ENCODE measurements around the gene SRL.

The SRL gene

DNA sequence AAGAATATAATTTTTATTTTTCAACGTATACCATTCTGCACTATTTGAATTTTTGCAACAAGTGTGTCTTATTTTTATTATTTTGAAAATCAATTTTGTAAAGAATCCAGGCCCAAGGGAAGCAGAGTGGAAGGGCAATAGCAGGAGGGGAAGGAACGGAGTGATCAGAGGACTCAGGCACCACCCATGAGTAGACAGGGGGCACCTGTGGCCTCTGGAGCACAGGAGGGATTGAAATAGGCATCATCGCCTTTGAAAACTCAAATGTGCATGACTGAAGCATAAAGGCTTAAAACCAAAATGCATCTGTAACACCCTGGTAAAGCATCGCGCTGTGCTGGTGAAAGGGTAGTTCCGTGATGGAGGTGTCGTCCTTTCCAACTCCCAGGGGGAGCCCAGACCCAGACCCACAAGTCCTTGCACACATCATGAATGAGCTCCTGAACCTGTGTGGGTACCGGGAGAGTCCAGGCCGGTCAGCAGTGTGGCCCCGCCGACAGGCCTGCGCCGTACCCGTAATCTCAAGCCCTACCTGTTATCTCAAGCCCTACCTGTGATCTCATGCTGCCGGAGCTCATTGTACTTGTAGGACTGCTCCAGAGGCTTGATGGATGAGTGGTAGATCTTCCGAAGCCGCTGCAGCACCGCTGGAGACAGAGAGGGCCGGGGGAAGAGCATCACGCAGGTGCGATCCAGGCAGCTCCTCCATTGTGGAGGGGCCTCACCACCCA is 39.1 kb downstream of the SRL start:
- no peak for DNase-seq (ENCODE audit: low read depth)

DNA sequence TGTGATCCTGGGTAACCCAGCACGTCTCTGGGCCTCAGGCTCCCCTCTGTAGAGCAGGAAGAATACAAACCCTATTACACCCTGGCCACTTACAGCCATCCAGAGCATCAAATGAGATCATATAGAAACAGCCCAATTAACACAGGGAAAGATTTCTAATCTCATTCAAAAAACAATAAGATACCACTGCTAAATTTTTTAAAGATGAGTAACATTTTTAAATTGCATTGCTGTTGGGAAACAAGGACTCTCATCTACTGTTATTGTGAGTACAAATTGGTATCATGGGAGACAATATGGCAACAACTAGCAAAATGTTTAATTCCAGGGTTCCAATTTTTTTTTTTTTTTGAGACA is 41.1 kb downstream of the SRL start:
- DNase-seq (ENCODE audit: low read depth) = no peak

DNA sequence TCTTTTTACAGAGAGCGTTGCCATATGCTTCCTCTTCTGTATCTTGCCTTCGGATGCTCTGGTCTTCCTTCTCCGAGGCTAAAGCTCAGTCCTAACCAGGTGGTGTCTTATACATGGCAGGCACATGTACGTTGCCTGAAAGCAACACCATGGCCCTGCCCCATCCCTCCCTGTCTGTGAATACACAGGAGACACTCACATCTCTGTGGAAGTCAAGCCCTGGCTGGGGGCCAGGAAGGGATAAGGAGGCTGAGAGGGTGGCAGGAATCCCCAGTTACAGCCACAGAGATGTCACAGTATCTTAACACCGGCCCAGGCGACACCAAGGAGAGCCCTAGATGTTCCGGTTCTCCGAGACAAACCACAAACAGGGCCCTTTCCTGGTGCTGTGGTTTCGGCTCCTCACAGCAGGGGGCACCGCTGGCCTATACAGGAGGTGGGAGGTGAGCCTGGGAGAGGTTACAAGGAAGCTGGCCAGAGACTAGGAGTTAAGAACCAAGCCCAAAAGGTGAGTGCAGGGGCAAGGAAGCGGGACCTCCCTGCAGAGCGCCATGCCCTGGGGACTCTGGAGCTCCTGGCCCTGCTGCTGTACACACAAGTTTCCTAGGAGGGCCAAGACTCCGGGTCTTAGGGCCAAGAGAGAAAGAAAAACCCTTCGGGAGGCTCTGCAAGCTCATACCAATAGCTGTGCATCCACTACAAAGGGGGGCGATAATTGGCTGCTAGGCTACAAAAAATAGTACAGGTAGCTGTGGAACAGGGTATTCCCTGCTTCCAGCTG is 41.7 kb downstream of the SRL start:
- DNase-seq (ENCODE audit: low read depth) = no peak

DNA sequence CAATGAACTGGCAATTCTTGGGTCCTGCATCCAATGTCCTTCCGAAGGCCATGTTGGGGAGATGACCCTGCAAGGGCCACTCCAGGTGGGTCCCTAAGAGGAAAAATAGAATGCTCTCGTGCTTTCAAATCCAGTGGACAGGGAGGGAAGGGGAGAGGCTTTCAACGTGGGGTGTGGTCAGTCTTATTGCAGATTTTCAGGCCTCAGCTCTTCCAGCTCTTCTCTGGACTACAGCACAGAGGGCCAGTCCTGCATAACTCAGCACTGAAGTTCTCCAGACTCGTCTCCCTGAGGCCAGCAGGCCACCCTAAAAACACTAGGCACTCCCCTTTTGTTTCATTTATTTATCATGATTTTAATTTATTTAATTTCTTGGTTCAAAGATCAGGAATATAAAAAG is 43.1 kb downstream of the SRL start:
- DNase-seq (ENCODE audit: low read depth) = no peak

DNA sequence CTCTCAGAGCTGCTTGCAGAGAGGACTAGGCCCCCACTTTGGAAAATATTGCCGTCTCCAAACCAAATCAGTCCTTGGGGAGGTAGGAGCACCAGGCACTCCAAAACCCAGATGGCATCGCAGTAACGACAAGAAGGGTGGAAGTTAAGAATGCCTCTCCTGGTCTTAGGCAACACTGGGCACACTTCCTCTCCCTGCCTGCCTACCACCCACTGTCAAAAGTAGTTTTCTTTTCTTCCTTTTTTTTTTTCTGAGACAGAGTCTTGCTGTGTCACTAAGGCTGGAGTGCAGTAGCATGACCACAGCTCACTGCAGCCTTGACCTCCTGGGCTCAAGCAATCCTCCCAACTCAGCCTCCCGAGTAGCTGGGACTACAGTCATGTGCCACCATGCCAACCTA is 47.2 kb downstream of the SRL start:
- no peak for DNase-seq (ENCODE audit: low read depth)

DNA sequence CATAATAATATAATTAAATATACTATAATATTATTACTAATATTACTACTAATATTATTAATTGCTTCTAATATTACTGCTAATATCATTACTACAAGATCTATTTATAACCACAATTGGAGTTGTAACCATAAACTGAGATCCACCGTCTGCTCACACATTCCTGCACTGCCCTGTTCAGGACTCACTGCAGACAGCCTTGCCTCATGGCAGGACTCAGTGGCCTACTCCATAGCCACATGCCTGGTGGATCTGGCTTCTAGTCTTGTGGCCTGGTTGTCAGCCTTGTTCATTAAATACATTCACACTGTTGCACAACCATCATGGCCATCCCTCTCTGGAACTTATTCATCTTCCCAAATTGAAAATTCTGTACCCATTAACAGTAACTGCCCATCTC is 48.0 kb downstream of the SRL start:
- no peak for DNase-seq (ENCODE audit: low read depth)

DNA sequence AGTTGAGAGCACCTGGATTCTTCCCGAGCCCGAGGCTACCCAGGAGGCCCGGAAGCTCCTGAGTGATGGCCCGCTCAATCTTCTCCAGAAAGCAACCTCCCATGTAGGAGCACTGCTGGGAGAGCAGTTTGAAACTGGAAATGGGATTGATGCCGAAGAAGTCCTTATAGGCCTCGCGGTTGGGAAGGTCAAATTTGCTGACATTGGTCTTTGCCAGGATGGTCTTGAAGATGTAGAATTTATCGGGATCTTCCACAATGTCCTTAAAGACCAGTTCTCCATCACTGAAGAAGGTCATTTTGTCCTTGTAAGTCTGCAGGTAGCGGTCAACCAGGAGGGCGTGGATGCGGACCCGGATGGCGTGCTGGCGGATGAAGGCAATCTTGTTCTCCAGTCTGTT is 49.7 kb downstream of the SRL start:
- no peak for DNase-seq (ENCODE audit: low read depth)

DNA sequence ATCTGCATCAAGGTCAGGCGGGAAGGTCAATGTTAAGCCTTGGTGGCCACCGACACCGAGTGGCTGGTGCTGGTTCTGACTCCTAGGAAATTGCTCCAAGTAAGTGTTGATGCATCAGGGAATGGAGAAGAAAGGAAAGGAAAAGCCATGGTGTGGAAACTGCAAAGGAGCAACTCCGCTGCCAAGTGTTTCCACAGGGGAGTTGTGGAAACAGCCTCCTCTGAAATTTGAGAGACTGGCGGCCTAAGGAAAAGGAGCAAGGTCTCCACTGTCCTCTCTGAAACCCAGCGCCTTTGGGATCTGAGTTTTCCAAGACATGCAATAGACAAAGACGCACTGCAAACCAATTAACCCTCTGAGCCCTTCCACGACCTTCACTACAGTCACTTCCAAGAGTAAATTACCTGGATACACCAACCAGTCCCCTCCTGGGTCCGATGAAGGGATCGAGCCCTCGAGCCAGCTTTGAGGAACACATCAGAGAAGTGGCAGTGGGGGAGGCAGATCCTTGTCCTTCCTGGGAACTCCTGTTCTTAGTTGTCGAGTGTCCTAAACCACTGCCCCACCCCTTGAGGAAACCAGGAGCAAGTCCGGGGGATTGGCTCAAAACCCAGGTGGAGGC is 51.1 kb downstream of the SRL start:
- DNase-seq (ENCODE audit: low read depth) = no peak

DNA sequence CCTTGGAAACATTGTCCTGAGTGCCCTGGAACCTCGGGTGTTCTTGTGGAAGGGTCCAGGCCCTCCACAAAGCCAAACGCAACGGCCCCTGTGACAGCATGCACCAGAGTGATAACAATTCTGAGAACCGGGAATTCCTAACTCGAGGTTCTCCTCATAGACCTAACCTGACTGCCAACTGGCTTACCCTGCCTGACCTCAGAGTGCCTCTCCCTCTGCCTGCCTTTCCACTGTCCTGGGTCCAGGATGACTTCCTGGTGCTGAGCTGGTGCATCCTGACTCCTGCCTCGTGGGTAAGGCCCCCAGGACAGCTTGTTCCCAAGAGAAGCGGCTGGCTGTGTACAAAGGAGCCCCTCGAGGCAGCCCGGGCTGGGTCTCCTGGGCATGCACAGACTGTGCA is 51.8 kb downstream of the SRL start:
- DNase-seq (ENCODE audit: low read depth) = no peak

DNA sequence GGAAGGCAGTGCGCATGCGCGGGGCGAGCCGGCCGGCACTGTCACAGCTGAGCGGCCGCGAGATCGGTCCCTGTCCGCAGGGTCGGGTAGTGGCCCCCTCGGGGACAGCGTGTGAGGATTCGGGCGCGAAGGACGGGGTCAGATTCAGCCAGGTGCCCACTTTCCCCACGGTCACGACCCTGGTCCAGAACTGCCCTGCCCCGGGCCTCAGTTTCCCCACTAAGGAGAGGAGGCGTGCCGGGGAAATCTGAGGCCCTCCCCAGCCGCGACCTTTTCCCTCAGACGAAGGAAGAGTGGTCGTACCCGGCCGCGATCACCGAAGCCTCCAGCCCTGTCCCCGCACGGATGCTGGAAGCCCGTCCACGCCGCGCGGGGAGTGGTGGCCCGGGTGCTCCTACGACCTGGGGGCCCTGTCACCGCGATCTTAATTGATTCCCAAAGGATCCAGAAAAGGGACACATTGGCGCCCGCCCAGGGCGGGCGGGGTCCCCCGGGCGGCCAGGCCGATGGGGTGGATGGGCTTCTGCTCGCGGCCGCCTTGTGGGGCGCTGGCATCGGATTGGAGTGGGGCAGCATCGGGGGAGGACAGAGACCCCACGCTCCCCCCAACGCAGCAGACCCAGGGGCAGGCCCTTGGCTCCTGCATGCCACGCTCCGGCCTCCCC is 57.7 kb downstream of the SRL start:
- no peak for DNase-seq (ENCODE audit: low read depth)

DNA sequence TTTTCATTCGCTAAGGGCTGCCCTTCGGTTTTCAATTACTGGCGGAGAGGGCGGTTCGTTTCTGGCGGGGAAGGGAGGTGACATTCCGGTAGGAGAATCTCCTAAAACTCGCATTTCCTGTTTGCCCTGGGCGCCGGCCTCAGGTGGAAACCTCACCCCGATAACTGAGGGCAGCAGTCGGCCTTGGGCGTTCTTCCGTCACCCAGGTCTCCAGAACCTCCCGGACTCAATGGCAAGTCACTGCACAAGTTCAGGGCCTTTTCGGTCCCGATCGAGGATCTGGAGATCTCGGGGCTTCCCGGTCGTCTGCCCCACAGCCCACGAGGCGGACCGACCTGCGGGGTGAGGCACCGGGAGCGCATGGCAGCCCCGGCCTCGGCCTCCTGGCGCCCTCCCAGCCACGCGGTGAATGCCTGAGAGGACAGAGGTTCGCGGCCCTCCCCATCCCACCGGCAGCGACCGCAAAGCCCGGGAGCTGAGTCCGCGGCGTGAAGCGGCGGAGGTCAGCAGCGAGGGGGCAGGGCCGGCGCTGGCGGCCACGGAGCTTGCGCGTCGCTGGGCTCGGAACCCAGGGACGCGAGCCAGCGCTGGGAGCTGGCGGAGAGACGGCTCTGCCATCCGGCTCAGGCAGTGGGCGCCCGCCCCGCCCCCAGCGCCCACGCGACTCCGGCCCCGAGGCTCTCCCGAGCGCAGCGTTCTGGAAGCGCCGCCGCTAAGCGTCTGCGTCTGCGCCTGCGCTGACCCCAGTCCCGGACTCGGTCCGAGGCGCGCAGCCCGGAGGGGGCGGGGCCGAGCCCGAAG is 58.4 kb downstream of the SRL start:
- DNase-seq (ENCODE audit: low read depth) = peak; percentile 55

DNA sequence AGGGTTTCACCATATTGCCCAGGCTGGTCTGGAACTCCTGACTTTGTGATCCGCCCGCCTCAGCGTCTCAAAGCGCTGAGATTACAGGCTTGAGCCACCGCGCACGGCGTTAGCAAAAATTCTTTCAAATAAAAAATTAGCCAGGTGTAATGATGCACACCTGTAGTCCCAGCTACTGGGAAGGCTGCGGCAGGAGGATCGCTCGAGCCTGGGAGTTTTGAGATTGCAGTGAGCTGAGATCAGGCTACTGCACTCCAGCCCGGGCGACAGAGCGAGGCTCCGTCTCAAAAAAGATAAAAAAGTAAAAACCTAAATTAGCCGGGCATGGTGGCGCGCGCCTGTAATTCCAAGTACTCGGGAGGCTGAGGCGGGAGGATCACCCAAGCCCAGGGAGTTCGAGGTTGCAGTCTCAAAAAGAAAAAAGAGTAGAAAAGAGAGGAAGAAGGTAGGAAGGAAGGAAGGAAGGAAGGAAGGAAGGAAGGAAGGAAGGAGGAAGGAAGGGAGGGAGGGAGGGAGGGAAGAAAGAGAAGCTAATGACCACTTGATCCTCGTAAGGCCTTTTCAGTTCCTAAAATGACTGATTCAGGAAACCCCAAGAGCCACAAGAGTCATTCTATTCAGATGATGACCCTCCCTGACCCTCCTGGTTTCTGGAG is 59.2 kb downstream of the SRL start:
- no peak for DNase-seq (ENCODE audit: low read depth)

DNA sequence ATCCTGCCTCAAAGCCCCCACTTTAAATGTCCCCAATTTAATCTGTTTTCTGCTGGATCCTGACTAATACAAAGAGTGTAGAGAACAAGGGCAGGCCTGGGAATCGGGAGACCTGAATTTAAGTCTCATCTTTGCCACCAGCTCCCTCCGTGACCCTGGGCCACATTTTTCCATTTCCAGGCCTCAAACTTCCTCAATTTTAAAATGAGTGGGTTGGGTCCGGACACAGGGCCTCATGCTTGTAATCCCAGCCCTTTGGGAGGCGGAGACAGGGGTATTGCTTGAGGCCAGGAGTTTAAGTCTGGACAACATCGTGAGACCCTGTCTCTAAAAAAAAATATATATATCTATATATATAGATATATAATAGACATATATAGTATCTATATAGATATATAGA is 61.4 kb downstream of the SRL start:
- no peak for DNase-seq (ENCODE audit: low read depth)

DNA sequence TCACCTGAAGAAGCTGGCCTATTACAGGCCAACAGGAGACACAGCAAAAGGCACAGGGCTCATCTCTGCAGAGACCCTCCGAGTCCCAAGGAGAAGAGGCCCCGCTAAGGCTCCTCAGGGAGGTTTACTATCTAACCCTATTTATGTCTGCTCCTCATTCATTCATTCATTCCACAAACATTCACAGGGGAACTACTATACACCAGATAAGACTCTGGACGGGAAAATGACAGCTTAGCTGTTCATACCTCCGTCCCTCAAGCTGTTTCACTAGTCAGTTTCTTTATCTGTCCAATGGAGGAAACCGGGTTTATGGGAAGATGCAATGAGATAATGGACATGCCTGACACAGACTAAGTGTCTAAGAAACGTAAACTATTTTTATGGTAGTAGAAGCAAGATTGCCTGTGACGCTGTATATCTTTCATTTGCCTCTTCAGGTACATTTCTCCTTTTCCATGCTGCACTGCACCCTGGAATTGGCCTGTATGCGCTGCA is 62.1 kb downstream of the SRL start:
- no peak for DNase-seq (ENCODE audit: low read depth)

DNA sequence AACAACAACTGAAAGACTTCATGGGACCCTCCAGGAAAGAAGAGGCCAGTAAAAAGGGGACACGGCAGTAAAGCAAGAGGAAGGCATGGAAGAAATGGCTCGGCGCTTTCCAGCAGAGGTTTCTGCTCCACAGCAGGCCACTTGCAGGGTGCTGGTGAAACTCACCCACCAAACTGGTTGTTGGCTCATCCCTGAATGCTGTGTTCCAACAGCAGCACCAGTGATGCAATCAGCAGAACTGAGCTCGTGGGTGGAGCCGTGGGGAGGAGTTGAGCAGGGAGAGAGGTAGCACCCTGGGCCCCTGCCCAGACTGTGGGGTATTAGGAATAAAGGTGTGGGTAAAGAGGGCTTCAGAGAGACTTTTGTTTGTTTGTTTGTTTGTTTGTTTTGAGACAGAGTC is 62.9 kb downstream of the SRL start:
- no peak for DNase-seq (ENCODE audit: low read depth)

DNA sequence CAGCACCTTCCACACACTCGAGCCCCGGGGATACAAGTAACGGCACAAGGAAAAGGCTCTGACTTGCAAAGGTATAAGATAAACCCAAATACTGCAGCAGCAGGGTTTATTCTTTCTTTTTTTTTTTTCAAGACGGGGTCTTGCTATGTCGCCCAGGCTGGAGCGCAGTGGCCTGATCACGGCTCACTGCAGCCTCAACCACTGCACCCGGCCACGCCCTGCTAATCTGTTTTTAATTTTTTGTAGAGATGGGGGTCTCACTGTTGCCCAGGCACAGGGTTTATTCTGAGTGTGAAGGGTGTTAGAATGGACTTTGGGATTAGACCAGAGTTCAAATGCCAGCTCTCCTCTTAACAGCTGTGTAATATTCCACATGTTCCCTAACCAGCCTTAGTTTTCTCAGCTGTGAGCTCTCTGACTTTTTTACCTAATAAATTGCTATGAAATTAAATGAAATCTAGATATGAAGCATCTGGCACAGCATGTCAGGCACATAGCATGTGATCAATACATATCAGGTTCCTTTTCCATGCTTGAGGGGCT is 63.3 kb downstream of the SRL start:
- DNase-seq (ENCODE audit: low read depth) = no peak

DNA sequence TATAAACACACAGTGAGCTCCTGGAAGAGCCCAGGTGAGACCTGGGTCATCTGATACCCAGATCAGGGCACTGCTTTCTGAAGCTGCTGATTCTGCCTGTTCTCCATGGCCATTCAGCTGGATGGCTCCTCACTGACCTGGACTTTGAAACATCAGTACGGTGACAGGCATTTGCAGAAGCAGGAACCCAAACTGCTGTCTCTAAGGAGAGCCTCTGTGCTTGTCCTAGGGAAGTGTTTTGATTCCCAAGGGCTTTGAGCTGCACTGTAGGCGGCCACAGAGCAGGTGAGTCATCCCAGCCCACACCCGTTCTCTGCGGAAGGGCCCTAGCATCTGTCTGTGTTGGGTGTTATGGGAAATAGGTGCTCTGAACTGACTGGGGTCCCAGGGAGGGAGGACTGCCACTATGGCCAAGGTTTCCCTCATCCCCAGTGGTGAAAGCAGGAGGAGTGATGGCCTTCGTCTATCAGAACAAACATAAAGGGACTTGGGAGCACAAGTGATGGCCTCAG is 64.9 kb downstream of the SRL start:
- DNase-seq (ENCODE audit: low read depth) = no peak

DNA sequence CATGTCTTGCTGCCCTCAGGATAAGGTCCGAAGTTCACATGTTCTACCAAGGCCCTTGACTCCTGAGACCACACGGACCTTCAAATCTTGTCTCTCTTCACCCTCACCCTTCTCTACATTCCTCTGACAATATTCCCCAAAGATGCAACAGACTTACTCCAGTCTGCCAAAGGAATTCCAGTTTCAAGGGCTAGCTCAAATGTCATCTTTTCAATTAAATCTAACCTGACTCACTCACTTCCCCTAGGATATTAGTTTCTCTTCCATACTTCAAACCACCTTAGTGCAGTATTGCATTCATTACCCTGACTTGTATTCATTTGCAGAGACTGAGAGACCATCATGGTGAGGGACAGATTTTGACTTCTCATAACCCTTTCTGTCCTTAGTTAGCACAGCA is 66.0 kb downstream of the SRL start:
- DNase-seq (ENCODE audit: low read depth) = no peak

DNA sequence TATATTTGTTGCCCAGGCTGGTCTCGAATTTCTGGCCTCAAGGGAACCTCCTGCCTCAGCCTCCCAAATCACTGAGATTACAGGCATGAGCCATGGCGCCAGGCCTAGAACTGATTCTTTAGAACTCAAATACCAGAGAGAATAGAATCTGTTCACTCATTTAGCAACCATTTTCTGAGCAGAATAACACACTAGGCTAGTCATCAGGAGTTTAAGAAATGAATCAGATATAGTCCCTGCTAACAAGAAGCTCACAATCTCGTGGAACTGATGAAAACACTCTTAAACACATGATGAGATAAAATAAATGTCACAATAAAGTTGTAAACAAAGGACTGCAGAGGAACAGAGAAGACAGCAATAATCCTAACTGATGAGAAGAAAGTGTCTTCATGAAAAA is 69.8 kb downstream of the SRL start:
- DNase-seq (ENCODE audit: low read depth) = no peak

DNA sequence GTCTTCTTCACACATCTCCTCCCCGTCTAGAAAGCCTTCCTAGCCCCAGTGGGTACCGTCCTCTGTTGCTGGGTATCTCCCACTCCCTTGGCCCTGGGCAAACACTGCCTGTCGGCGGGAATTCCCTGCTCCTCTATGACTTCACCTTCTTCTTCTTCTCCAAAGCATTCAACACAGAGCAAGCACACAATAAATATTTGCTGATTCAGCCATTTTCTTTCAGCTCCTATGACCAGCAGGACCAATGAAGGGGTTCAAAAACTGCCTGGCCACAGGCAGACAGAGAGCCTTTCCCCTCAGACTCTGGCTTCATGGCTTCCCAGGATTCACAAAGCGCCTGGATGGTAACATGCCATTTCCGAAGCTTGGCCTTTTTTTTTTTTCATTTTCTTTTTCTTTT is 72.5 kb downstream of the SRL start:
- DNase-seq (ENCODE audit: low read depth) = no peak

DNA sequence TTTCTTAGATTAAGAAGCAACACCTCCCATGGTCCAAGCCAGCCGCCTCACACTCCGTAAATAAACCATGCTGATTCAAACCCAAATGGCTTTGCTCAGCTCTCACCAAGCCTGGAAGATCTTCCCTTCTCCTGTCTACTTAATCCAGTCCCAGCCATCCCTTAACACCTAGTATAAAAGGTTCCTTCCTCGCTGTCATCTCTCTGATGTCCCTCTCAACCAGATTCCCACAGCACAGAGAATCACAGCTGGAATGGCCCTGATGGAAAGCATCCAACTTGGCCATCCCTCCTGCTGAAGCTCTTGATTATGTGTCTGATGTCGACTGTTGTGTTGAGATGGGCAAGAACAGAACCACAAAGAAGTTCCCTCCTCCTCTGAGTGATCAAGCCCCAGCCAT is 75.1 kb downstream of the SRL start:
- DNase-seq (ENCODE audit: low read depth) = no peak

Measured in stimulated activated CD8-positive, alpha-beta memory T cell treated with anti-CD3 and anti-CD28 coated beads, Interleukin-15, amount 100 ng/mL, for 1 hour (primary cell).